Measurements from ENCODE around the gene LTBP1. TPM values are rescaled to one million over a fixed set of nuclear protein-coding genes. Genes with fewer than 3 reads are reported as not detected.

LTBP1 gene
- total RNA-seq, 1 donor from 2014 or later = 29.7 TPM

- TF ChIP-seq CTCF (IDR thresholded peaks at IDR 0.05; ENCODE audit: insufficient read depth, low read depth, low read length) (no peak), EZH2 (IDR thresholded peaks at IDR 0.05; ENCODE audit: insufficient read depth, low read length) (no peak)
- H3K79me2 ChIP-seq (ENCODE audit: insufficient read depth, low read length) = no peaks in the 10 kb centered on the region
- peaks cover 14% of the 10 kb centered on the region for H3K4me1 Mint-ChIP-seq (ENCODE audit: low read depth, unreplicated experiment)
- no peaks in the 10 kb centered on the region for H3K36me3 Mint-ChIP-seq (ENCODE audit: low read depth, unreplicated experiment)
- FAIRE-seq (no peak), DNase-seq (ENCODE audit: low read depth) (no peak)
- H3K27me3 ChIP-seq (ENCODE audit: insufficient read depth, low read length) = no peaks in the 10 kb centered on the region
- peaks cover 3% of the 10 kb centered on the region for H3K4me1 ChIP-seq (ENCODE audit: insufficient read depth, low read length)
- no peak overlapping the region for H3K27ac ChIP-seq (ENCODE audit: low read depth, low read length)
- no peak overlapping the region for H3K27ac Mint-ChIP-seq (ENCODE audit: unreplicated experiment)
- peaks cover 3% of the 10 kb centered on the region for H3K9me3 Mint-ChIP-seq (ENCODE audit: unreplicated experiment)
- no peak overlapping the region for H2AFZ ChIP-seq (ENCODE audit: low read depth, low read length)
- no peak overlapping the region for H3K4me3 Mint-ChIP-seq (ENCODE audit: unreplicated experiment)
- H3K27me3 Mint-ChIP-seq (ENCODE audit: low read depth, unreplicated experiment) = no peaks in the 10 kb centered on the region
- no peak overlapping the region for H3K9ac ChIP-seq (ENCODE audit: low read length)
- H3K4me2 ChIP-seq (ENCODE audit: low read length) = no peak overlapping the region
- H3K36me3 ChIP-seq (ENCODE audit: insufficient read depth, low read length) = no peaks in the 10 kb centered on the region
- no peaks in the 10 kb centered on the region for H3K9me3 ChIP-seq (ENCODE audit: insufficient read depth, low read depth, low read length)
- H4K20me1 ChIP-seq (ENCODE audit: insufficient read depth, low read length) = no peaks in the 10 kb centered on the region
- no peak overlapping the region for H3K4me3 ChIP-seq (ENCODE audit: insufficient read depth, low read depth, low read length)
These were observed 58.3 kb downstream of the LTBP1 start for GRCh38 chr2:33005057-33005456.

GRCh38 chr2:33008716-33009115 lies 62.0 kb downstream of the LTBP1 start:
- H3K4me2 ChIP-seq (ENCODE audit: low read length) = no peak overlapping the region
- no peaks in the 10 kb centered on the region for H3K36me3 ChIP-seq (ENCODE audit: insufficient read depth, low read length)
- H3K36me3 Mint-ChIP-seq (ENCODE audit: low read depth, unreplicated experiment) = no peaks in the 10 kb centered on the region
- H3K9me3 Mint-ChIP-seq (ENCODE audit: unreplicated experiment) = peaks cover 3% of the 10 kb centered on the region
- no peak overlapping the region for H3K4me3 ChIP-seq (ENCODE audit: insufficient read depth, low read depth, low read length)
- no peak overlapping the region for H2AFZ ChIP-seq (ENCODE audit: low read depth, low read length)
- no peak overlapping the region for H3K4me3 Mint-ChIP-seq (ENCODE audit: unreplicated experiment)
- H3K4me1 ChIP-seq (ENCODE audit: insufficient read depth, low read length) = peaks cover 3% of the 10 kb centered on the region
- H3K9me3 ChIP-seq (ENCODE audit: insufficient read depth, low read depth, low read length) = no peaks in the 10 kb centered on the region
- no peaks in the 10 kb centered on the region for H3K27me3 Mint-ChIP-seq (ENCODE audit: low read depth, unreplicated experiment)
- H3K4me1 Mint-ChIP-seq (ENCODE audit: low read depth, unreplicated experiment) = peaks cover 7% of the 10 kb centered on the region
- H4K20me1 ChIP-seq (ENCODE audit: insufficient read depth, low read length) = no peaks in the 10 kb centered on the region
- no peaks in the 10 kb centered on the region for H3K79me2 ChIP-seq (ENCODE audit: insufficient read depth, low read length)
- DNase-seq (ENCODE audit: low read depth) (no peak), FAIRE-seq (no peak)
- TF ChIP-seq CTCF (IDR thresholded peaks at IDR 0.05; ENCODE audit: insufficient read depth, low read depth, low read length) = no peak
- no peak for TF ChIP-seq EZH2 (IDR thresholded peaks at IDR 0.05; ENCODE audit: insufficient read depth, low read length)
- no peak overlapping the region for H3K27ac Mint-ChIP-seq (ENCODE audit: unreplicated experiment)
- no peak overlapping the region for H3K27ac ChIP-seq (ENCODE audit: low read depth, low read length)
- no peaks in the 10 kb centered on the region for H3K27me3 ChIP-seq (ENCODE audit: insufficient read depth, low read length)
- H3K9ac ChIP-seq (ENCODE audit: low read length) = no peak overlapping the region

- no peaks in the 10 kb centered on the region for H3K79me2 ChIP-seq (ENCODE audit: insufficient read depth, low read length)
- Mint-ChIP-seq H3K36me3 (ENCODE audit: low read depth, unreplicated experiment) (no peaks in the 10 kb centered on the region), H3K4me1 (ENCODE audit: low read depth, unreplicated experiment) (peaks cover 13% of the 10 kb centered on the region), H3K4me3 (ENCODE audit: unreplicated experiment) (no peak overlapping the region), H3K27me3 (ENCODE audit: low read depth, unreplicated experiment) (no peaks in the 10 kb centered on the region), H3K9me3 (ENCODE audit: unreplicated experiment) (peaks cover 3% of the 10 kb centered on the region), H3K27ac (ENCODE audit: unreplicated experiment) (no peak overlapping the region)
- H4K20me1 ChIP-seq (ENCODE audit: insufficient read depth, low read length) = no peaks in the 10 kb centered on the region
- no peak overlapping the region for H3K9ac ChIP-seq (ENCODE audit: low read length)
- H3K4me3 ChIP-seq (ENCODE audit: insufficient read depth, low read depth, low read length) = no peak overlapping the region
- peaks cover 3% of the 10 kb centered on the region for H3K4me1 ChIP-seq (ENCODE audit: insufficient read depth, low read length)
- FAIRE-seq (no peak), DNase-seq (ENCODE audit: low read depth) (no peak)
- no peaks in the 10 kb centered on the region for H3K9me3 ChIP-seq (ENCODE audit: insufficient read depth, low read depth, low read length)
- no peak overlapping the region for H2AFZ ChIP-seq (ENCODE audit: low read depth, low read length)
- H3K27ac ChIP-seq (ENCODE audit: low read depth, low read length) = no peak overlapping the region
- no peak for TF ChIP-seq EZH2 (IDR thresholded peaks at IDR 0.05; ENCODE audit: insufficient read depth, low read length)
- no peak for TF ChIP-seq CTCF (IDR thresholded peaks at IDR 0.05; ENCODE audit: insufficient read depth, low read depth, low read length)
- no peaks in the 10 kb centered on the region for H3K36me3 ChIP-seq (ENCODE audit: insufficient read depth, low read length)
- H3K4me2 ChIP-seq (ENCODE audit: low read length) = no peak overlapping the region
- no peaks in the 10 kb centered on the region for H3K27me3 ChIP-seq (ENCODE audit: insufficient read depth, low read length)
These were observed 62.5 kb downstream of the LTBP1 start for GRCh38 chr2:33009249-33009648.

All from astrocyte (in vitro differentiated cells and primary cell).